Stimulated activated CD8-positive, alpha-beta memory T cell treated with anti-CD3 and anti-CD28 coated beads, Interleukin-12 subunit alpha, Interleukin-12 subunit beta, amount 100 ng/mL, for 24 hours (primary cell): ENCODE measurements around the gene DGCR6L.
"Not testable (repeated sequence)": the region's sequence is repeated elsewhere in the genome, so short reads cannot be mapped to it uniquely, and the experiment has no call there.

Experiments used
- DNase-seq: peaks from one replicate; pipeline ENCODE4 v3.0.0-alpha.2; 2020; ENCODE audit errors: extremely low read depth

Gene DGCR6L

DNA sequence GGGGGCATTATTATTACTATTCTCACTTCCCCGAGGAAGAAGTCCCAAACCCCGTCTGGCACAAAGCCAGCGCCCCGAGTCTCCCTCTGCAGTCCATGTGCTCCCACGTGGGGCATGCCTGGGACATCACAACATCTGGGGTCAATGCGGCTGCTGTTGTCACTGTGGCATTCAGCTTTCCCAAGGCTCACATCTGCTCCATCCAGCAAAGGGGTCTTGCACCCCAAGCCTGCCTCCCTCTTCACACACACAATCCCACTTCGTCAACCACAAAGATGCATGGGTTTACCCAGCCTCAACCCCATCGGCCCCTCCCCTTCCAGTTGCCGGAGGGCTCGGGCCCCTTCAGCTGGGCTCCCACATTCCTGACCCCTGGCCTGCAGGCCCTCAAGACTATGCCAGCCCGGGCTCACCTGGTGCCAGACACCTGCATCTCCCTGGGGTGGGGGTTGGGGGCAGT lies 28.2 kb downstream of the DGCR6L start:
- no peak for DNase-seq

- DNase-seq, result no peak
Measured at GRCh38 chr22:20291249-20291586, 28.6 kb downstream of the DGCR6L start.

DNA sequence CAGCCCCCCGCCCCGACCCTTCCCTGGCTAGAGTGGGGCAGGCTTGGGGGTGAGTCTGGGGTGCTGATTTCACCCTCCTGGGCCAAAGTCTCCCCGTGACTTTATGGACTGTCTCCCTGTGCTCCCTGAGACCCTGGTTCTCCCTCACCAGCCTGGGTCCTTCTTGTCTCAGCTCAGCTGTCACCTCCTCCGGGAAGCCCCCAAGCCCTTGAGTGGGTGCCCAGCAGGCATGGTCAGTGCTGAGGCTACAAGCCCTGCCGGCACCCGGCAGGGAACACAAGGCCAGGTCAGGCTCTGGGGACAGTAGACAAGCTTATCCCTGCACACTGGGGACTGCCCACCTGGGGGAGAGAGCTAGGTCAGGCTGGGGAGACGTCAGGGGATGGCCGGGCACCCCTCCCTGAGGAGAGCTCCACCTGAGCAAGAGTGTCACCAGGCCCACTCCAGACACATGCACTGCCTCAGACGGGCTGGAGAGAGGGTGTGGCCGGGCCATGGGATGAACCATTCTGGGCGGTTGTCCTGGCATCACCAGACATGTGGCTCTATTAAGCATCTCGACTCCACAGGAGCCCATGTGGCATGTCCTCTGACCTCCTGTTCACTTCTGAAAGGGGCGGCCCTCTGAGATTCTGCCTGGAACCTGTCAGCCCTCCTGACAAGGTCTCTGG lies 29.1 kb downstream of the DGCR6L start:
- DNase-seq, result no peak

- DNase-seq, result no peak
Measured at GRCh38 chr22:20290045-20290392, 29.8 kb downstream of the DGCR6L start.

DNA sequence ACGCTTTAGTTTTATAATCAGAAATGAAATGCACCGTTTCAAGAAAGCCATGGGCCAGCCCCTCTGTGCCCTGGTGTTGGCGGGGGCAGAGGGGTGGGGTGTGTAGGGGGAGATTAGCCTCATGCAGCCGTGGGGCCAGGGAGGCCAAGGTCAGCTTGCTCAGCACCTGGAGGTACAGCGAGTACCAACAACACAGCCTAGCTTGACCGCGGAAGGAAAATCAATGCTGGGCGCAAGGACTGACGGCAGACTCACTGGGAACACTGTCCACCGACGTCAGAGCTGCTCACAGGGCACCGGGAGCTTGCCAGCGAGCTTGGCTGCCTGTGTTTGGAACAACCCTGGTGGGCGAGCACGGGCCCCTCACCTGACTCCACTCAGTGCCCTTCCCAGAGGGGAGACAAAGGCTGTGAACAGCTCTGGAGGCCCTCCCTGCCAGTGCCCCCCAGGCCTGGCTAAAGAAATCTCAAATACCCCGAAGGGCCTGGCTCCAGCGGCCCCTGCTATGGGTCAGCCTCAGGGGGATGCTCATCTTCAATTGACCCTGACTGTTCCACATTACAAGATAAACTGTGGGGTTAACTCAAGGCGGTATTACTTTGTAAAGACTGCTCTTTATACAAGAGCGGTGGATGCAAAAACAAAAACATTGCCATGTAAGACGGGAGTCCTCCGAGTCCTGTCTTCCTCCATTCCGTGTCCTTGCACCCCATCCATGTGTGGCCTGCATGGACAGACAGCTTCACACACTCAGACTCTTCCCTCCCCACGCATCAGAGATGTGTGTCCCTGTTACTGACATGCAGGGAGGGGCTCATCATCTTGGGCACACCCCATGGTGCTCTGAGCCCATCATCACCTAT lies 30.4 kb downstream of the DGCR6L start:
- not testable (repeated sequence) for DNase-seq

GRCh38 chr22:20286784-20287423 lies 33.0 kb downstream of the DGCR6L start:
- DNase-seq, result not testable (repeated sequence)

- DNase-seq, result not testable (repeated sequence)
Measured at GRCh38 chr22:20286312-20286660, 33.6 kb downstream of the DGCR6L start.

GRCh38 chr22:20285473-20286311 lies 34.2 kb downstream of the DGCR6L start:
- peak; percentile 42 for DNase-seq

- no peak for DNase-seq
Measured at GRCh38 chr22:20284471-20285086, 35.3 kb downstream of the DGCR6L start.

DNA sequence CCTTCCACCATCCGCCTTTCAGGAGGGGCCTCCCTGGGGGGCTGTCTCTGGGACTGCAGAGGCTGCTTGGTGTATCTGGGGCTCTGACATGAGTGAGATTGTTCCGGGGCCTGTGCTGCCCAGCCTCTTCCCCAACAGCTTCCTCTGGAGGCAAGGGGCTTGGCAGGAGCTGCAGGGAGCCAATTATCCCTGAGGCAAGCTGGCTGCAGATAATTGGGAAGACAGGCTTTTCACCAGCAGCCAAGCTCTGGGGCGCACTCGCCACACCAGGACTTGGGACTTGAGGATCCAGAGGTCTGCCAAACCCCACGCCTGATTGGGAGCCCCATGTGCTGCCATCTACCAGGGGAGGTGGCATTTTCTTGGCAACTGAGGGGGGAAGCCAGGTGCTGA lies 36.2 kb downstream of the DGCR6L start:
- DNase-seq, result no peak

DNA sequence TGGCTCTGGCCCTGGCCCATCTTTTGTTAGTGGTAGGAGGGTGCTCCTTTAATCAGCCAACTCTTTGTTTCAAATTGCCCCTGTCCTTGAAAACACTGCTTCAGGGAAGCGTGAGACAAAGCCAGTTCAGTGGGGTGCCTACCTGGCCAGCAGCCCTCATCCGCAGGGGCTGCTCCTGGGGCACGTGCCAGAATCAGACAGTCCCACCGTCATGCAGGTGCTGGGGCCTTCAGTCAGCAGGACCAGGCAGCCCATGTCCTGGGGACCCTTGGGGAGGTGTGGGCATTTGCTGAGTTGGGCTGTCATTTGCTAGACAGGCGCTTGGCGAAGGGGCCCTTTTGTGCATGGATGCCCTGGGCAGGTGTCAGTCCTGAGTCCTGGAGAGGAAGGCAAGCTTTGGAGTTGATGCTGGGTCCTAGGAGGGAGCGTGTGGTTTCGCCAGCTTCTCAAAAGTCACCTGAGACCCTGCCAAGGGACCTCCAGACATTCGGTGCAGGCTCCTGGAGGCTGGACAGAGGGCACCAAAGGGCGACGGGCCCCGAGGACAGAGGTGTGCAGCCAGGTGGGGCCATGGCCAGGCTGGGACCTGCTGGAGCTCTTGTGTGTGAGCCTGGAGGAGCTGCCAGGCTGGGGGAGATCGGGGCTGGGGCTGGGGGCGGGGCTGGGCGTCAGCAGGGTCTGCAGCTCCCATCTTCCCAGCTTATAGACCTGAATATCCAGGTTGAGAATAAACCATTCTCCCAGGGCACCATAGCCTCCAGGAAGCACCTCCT lies 36.8 kb downstream of the DGCR6L start:
- DNase-seq, result no peak

- DNase-seq, result no peak
Measured at GRCh38 chr22:20281891-20282290, 38.0 kb downstream of the DGCR6L start.

GRCh38 chr22:20281473-20281872 lies 38.4 kb downstream of the DGCR6L start:
- not testable (repeated sequence) for DNase-seq

- no peak for DNase-seq
Measured at GRCh38 chr22:20280866-20281265, 39.0 kb downstream of the DGCR6L start.

- not testable (repeated sequence) for DNase-seq
Measured at GRCh38 chr22:20280163-20280562, 39.7 kb downstream of the DGCR6L start.

DNA sequence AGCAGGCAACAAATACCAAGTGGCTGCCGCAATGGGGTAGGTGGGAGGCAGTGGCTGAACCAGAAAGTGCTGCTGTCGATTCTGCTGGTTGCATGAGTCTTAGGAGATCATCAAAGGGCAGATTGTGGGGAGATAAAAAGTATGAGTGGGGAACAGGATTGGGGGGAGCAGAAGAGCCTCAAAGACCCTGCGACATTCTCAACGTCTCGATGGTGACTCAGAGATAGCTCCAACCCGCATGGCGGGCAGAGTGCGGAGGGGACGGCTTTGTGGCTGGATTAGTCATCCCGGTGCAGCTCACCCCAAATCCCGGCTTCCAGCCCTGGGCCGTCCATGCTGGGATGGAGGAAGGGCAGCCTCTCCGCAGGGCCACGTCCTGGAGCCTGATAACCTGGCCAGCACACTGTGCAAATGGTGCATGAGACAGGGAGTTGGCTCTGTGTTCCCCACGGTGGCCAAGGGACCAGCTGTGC lies 40.2 kb downstream of the DGCR6L start:
- DNase-seq, result no peak

DNA sequence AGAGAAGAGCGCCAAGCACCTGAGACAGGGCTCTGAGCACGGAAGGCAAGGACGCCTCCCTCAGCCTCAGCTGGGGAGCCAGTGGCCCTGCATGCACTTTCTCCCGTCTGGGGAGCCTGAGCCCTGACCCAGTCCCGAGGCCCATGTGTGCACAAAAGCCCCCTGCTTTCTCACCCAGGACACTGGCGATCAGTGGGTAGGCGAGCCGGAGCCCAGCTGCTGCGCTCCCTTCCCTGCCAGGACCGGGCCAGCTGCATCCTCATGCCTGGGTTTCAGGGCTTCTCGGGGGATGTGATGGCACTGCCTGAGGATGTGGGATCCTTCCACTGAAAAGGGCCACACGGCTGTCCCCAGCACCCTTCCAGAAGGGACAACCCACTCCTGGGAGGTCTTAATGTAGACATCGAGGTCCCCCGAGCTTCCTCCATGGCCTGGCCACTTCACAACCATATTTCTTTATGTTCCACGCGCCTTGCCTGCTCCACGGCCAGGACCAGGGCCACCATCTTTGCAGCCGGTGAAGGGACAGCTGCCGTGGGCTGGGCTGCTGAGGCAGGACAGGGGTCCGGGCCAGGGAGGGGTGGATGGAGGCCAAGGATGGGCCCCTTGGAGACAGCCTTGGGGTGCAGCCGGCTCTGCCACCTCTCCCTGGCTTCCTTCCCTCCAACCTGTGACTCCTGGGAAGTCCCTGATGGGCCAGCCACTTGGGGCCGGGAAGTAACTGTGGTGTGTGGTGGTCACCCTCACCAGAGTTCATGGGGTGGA lies 41.0 kb downstream of the DGCR6L start:
- not testable (repeated sequence) for DNase-seq

DNA sequence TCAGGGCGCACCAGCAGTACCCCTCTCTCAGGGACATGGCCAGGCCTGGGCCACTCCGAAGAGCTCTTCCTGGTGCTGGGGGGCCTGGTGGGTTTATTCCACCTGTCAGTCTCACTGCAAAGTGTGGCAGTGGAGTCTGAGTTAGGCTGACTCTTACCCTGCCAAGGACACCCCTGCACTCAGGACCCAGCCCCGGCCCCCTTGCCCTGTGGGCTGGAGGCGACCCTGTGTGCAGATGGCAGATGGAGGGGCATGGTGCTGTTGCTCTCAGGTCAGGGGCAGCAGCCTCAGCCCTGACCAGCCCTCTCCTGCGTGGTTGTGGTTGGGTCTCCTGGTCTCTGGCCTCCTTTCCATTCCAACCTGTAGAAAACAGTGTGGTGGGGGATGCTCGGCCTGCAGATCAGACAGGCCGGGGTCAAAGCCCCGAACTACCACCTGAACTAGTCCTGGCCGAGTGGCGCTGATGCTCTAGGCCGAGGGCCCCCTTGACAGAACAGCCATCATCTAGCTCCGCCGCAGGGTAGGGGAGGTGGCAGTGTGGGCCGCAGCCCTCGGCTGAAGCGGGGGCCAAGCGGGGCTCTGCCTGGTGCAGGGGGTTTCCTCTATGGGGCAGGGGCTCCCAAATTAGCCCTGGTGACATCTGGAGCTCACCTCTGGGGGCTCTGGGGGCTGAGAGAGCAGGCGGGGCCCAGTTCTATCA lies 41.8 kb downstream of the DGCR6L start:
- DNase-seq, result not testable (repeated sequence)

DNA sequence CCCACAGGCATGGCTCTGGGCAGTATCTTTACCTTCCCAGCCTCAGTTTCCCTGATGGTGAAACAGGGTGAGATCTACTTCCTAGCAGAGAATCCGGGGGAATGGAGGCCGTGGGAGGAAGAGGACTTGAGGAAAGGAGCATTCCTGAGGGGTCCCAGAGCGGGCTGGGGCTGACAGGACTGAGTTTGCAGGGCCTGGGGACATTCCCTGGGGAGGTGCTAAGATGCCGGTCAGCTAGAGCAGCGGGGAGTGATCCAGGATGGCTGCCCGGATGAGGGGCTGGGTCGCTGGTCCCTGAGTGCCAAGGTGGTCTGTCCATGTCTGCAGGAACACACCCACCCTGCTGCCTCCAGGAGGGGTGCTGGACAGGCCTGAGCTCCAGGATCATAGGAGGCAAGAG lies 43.4 kb downstream of the DGCR6L start:
- DNase-seq, result no peak
